Upper lobe of left lung (tissue), 6 donors: ENCODE results near the gene RNU5D-1. TPM values are rescaled to one million over a fixed set of nuclear protein-coding genes. Genes with fewer than 3 reads are reported as not detected.

Experiments used
- ATAC-seq, 2 donors: fragments of 200-7000 bp; cut with Tn5 transposase; one replicate each; pipeline ENCODE4 v1.9.1; 2022; ENCODE audit warnings: mild to moderate bottlenecking in 2 of 2, moderate library complexity in 2 of 2; ENCODE audit not compliant: low FRiP score in 2 of 2
- DNase-seq, 2 donors: peaks; one replicate each; pipeline ENCODE4 v3.0.0-alpha.2; 2019 to 2020
- H3K27ac ChIP-seq, 4 donors: fragments of 200-600 bp; sonication (generic); one replicate each; pipeline ENCODE4 v1.5.1; 2016 to 2019
- H3K27me3 ChIP-seq, 4 donors: fragments of 200-600 bp; sonication (generic); one replicate each; pipeline ENCODE4 v1.5.1; 2017 to 2019
- H3K36me3 ChIP-seq, 4 donors: fragments of 200-600 bp; sonication (generic); one replicate each; pipeline ENCODE4 v1.5.1; 2016 to 2019
- H3K4me1 ChIP-seq, 4 donors: fragments of 200-600 bp; sonication (generic); one replicate each; pipeline ENCODE4 v1.5.1; 2018 to 2019
- H3K4me3 ChIP-seq, 4 donors: fragments of 200-600 bp; sonication (generic); one replicate each; pipeline ENCODE4 v1.5.1; 2017 to 2019; ENCODE audit warnings: mild to moderate bottlenecking in 2 of 4, moderate library complexity in 1 of 4
- H3K9me3 ChIP-seq, 4 donors: fragments of 200-600 bp; sonication (generic); one replicate each; pipeline ENCODE4 v1.5.1; 2018 to 2019
- CTCF ChIP-seq, 6 experiments: fragments of 450-650 bp in 4 of 6; fragments of 200-600 bp in 2 of 6; sonication (generic) in 2 of 6; IDR thresholded peaks; one replicate each; pipeline ENCODE4 v1.5.1; 2016 to 2019; ENCODE audit warnings: antibody characterized with exemption in 6 of 6
- EP300 ChIP-seq, 4 donors: sonication (generic); formaldehyde crosslinking; IDR thresholded peaks; one replicate each; pipeline ENCODE4 v1.5.1; 2017; ENCODE audit warnings: antibody characterized with exemption in 4 of 4, control low read depth in 2 of 4
- POLR2A ChIP-seq, 4 donors: fragments of 450-650 bp; IDR thresholded peaks; one replicate each; pipeline ENCODE4 v1.5.1; 2016 to 2017; ENCODE audit warnings: antibody characterized with exemption in 4 of 4, mild to moderate bottlenecking in 2 of 4
- POLR2AphosphoS5 ChIP-seq, 2 donors: sonication (generic); formaldehyde crosslinking; IDR thresholded peaks; one replicate each; pipeline ENCODE4 v1.5.1; 2017; ENCODE audit warnings: antibody characterized with exemption in 2 of 2
- WGBS, 2 donors: methylation state at CpG; one replicate each; pipeline ENCODE4 v1.1.5; 2017 to 2018; 5-methylcytosine and 5-hydroxymethylcytosine counted together
- total RNA-seq, 6 donors: library from RNA; depleted of rRNA in 4 of 6; stranded (reverse); fragments of >200 nt in 4 of 6; gene quantifications; one replicate each; pipeline versions ENCODE4 v1.1.0 to v1.2.1, GENCODE V29; 2016 to 2021
- donor health status: DM: no; HTN: no; CAD: no; lungs with moderate emphysema.
- donor health status: DM: no; HTN: yes; CAD: no; lungs with severe emphysema.

RNU5D-1 gene
- total RNA-seq, 6 donors from 2014 or later: not detected

GRCh38 chr1:44760876-44761275, 29.9 kb upstream of the RNU5D-1 start:
- Histone ChIP-seq H3K27ac (no peak overlapping the region), H3K9me3 (no peaks in the 10 kb centered on the region), H3K4me3 (no peak overlapping the region), H3K27me3 (no peaks in the 10 kb centered on the region), H3K36me3 (peaks cover 0 to 14% (median 0%) of the 10 kb centered on the region in 4 donors), H3K4me1 (no peaks in the 10 kb centered on the region)
- DNase-seq (no peak), ATAC-seq (no peak)
- no peak for TF ChIP-seq CTCF (IDR thresholded peaks at IDR 0.05)
- no peak for TF ChIP-seq EP300 (IDR thresholded peaks at IDR 0.05)
- TF ChIP-seq POLR2A (IDR thresholded peaks at IDR 0.05): no peak
- TF ChIP-seq POLR2AphosphoS5 (IDR thresholded peaks at IDR 0.05): no peak
- 93 to 100% methylated on average over 3 of the region's 3 CpGs for WGBS, 2 donors

- Histone ChIP-seq H3K4me3 (no peak overlapping the region), H3K27me3 (no peaks in the 10 kb centered on the region), H3K9me3 (no peaks in the 10 kb centered on the region), H3K36me3 (peaks cover 0 to 14% (median 0%) of the 10 kb centered on the region in 4 donors), H3K27ac (no peak overlapping the region), H3K4me1 (no peaks in the 10 kb centered on the region)
- DNase-seq (peak in 1 of 2 donors; percentile 44), ATAC-seq (no peak)
- TF ChIP-seq POLR2A (IDR thresholded peaks at IDR 0.05) (no peak), CTCF (IDR thresholded peaks at IDR 0.05) (no peak), EP300 (IDR thresholded peaks at IDR 0.05) (no peak), POLR2AphosphoS5 (IDR thresholded peaks at IDR 0.05) (no peak)
- WGBS, 2 donors: 87 to 97% methylated on average over 10 to 11 of the region's 11 CpGs
Observed at GRCh38 chr1:44759077-44759476, 28.1 kb upstream of the RNU5D-1 start.

GRCh38 chr1:44757420-44757819, 26.4 kb upstream of the RNU5D-1 start:
- ATAC-seq: no peak
- Histone ChIP-seq H3K4me1 (no peaks in the 10 kb centered on the region), H3K9me3 (no peaks in the 10 kb centered on the region), H3K27ac (peak overlapping the region in 2 of 4 donors; percentile 21 to 50), H3K4me3 (no peak overlapping the region), H3K27me3 (no peaks in the 10 kb centered on the region), H3K36me3 (peaks cover 0 to 14% (median 0%) of the 10 kb centered on the region in 4 donors)
- TF ChIP-seq POLR2AphosphoS5 (IDR thresholded peaks at IDR 0.05) (no peak), POLR2A (IDR thresholded peaks at IDR 0.05) (no peak), EP300 (IDR thresholded peaks at IDR 0.05) (no peak), CTCF (IDR thresholded peaks at IDR 0.05) (no peak)
- no peak for DNase-seq
- 97 to 100% methylated on average over 2 of the region's 2 CpGs for whole genome bisulfite sequencing, 2 donors

GRCh38 chr1:44747878-44748277, 16.9 kb upstream of the RNU5D-1 start:
- DNase-seq (no peak), ATAC-seq (no peak)
- 90 to 92% methylated on average over 3 of the region's 3 CpGs for WGBS, 2 donors
- Histone ChIP-seq H3K4me3 (no peak overlapping the region), H3K36me3 (no peaks in the 10 kb centered on the region), H3K4me1 (no peaks in the 10 kb centered on the region), H3K27ac (no peak overlapping the region), H3K9me3 (no peaks in the 10 kb centered on the region), H3K27me3 (no peaks in the 10 kb centered on the region)
- no peak for TF ChIP-seq POLR2A (IDR thresholded peaks at IDR 0.05)
- no peak for TF ChIP-seq POLR2AphosphoS5 (IDR thresholded peaks at IDR 0.05)
- TF ChIP-seq EP300 (IDR thresholded peaks at IDR 0.05): no peak
- no peak for TF ChIP-seq CTCF (IDR thresholded peaks at IDR 0.05)

- ATAC-seq: no peak
- TF ChIP-seq POLR2A (IDR thresholded peaks at IDR 0.05) (no peak), POLR2AphosphoS5 (IDR thresholded peaks at IDR 0.05) (no peak), EP300 (IDR thresholded peaks at IDR 0.05) (no peak), CTCF (IDR thresholded peaks at IDR 0.05) (no peak)
- WGBS, 2 donors: 84 to 100% methylated on average over 1 of the region's 1 CpG
Observed at GRCh38 chr1:44743211-44743610, 12.2 kb upstream of the RNU5D-1 start.

More at GRCh38 chr1:44743211-44743610, 12.2 kb upstream of the RNU5D-1 start:
- H3K4me1 ChIP-seq: peaks cover 6 to 9% (median 7%) of the 10 kb centered on the region in 4 donors
- H3K9me3 ChIP-seq: no peaks in the 10 kb centered on the region
- no peak overlapping the region for H3K4me3 ChIP-seq
- no peak overlapping the region for H3K27ac ChIP-seq
- H3K36me3 ChIP-seq: no peaks in the 10 kb centered on the region
- no peaks in the 10 kb centered on the region for H3K27me3 ChIP-seq
- no peak for DNase-seq
